ENCODE data around the gene NTSR1.

NTSR1 gene

DNA sequence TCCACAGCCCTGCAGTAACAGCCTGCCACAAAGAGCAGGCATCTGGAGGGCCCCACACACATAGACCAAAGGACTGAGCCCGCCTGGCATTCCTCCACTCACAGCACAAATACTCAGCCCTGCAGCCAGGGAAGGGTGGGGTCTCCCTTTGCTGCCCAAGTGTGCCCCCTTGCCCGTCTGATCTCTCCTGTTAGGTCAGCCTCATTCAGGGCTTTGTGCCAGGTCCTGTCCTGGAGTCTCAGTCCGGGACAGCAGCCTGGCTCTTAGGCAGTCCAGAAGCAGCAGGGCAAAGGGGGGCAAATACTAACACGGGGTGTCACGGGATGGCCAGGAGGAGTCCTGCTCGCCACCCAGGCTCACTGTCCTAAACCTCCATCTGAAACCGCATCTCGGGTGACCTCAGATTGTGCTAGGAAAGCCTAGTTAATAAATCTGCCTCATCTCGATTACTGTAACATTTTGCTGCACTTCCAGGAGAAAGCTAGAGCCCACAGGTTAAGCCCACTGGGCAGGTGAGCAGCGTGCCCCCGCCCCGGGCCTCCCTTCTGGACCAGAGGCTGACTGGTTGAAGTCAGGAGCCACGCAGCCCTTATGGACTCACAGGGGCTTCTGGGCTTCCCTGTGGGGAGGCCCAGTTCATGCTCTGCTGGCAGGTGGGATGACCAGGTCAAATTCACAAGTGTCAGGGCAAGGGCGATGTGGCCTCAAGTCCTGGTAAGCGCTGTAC, 92.8 kb downstream of the NTSR1 start:
- Histone ChIP-seq H3K27ac (ENCODE audit: low read depth, low read length) (no peak overlapping the region), H3K4me3 (ENCODE audit: low read length) (no peak overlapping the region), H3K9ac (ENCODE audit: low read length) (no peak overlapping the region)

GRCh38 chr20:62802026-62802712, 93.5 kb downstream of the NTSR1 start:
- peaks cover 10% of the 10 kb centered on the region for H3K4me1 ChIP-seq (ENCODE audit: control insufficient read depth, insufficient read depth, low read length)

More for the DNA sequence above, 92.8 kb downstream of the NTSR1 start:
- H3K36me3 ChIP-seq (ENCODE audit: control insufficient read depth, insufficient read depth, low read length) = peaks cover 18% of the 10 kb centered on the region
- no peaks in the 10 kb centered on the region for H3K27me3 ChIP-seq (ENCODE audit: control insufficient read depth, insufficient read depth, low read length)
- H3K4me1 ChIP-seq (ENCODE audit: control insufficient read depth, insufficient read depth, low read length) = peaks cover 12% of the 10 kb centered on the region

GRCh38 chr20:62804021-62804626, 95.5 kb downstream of the NTSR1 start:
- Histone ChIP-seq H3K27me3 (ENCODE audit: control insufficient read depth, insufficient read depth, low read length) (no peaks in the 10 kb centered on the region), H3K4me1 (ENCODE audit: control insufficient read depth, insufficient read depth, low read length) (peaks cover 6% of the 10 kb centered on the region), H3K27ac (ENCODE audit: low read depth, low read length) (peak overlapping the region; percentile 34), H3K36me3 (ENCODE audit: control insufficient read depth, insufficient read depth, low read length) (peaks cover 20% of the 10 kb centered on the region), H3K4me3 (ENCODE audit: low read length) (peak overlapping the region; percentile 50), H3K9ac (ENCODE audit: low read length) (no peak overlapping the region)

More at GRCh38 chr20:62802026-62802712, 93.5 kb downstream of the NTSR1 start:
- no peaks in the 10 kb centered on the region for H3K27me3 ChIP-seq (ENCODE audit: control insufficient read depth, insufficient read depth, low read length)
- peak overlapping the region; percentile 26 for H3K27ac ChIP-seq (ENCODE audit: low read depth, low read length)
- H3K36me3 ChIP-seq (ENCODE audit: control insufficient read depth, insufficient read depth, low read length) = peaks cover 18% of the 10 kb centered on the region
- no peak overlapping the region for H3K4me3 ChIP-seq (ENCODE audit: low read length)
- H3K9ac ChIP-seq (ENCODE audit: low read length) = no peak overlapping the region

- H3K9ac ChIP-seq (ENCODE audit: low read length) = peak within 1 kb of the TSS; percentile 78
- peaks cover 6% of the 10 kb centered on the region for H3K4me1 ChIP-seq (ENCODE audit: control insufficient read depth, insufficient read depth, low read length)
- H3K4me3 ChIP-seq (ENCODE audit: low read length) = peak within 1 kb of the TSS; percentile 90
- H3K27me3 ChIP-seq (ENCODE audit: control insufficient read depth, insufficient read depth, low read length) = no peaks in the 10 kb centered on the region
- peak within 1 kb of the TSS; percentile 80 for H3K27ac ChIP-seq (ENCODE audit: low read depth, low read length)
- peaks cover 22% of the 10 kb centered on the region for H3K36me3 ChIP-seq (ENCODE audit: control insufficient read depth, insufficient read depth, low read length)
Observed at GRCh38 chr20:62804627-62805154, 96.1 kb downstream of the NTSR1 start, which contains the start of gene OGFR. Gene OGFR (plus strand): TSS chr20:62804835. CDS start chr20:62804860, 25 bp downstream.

DNA sequence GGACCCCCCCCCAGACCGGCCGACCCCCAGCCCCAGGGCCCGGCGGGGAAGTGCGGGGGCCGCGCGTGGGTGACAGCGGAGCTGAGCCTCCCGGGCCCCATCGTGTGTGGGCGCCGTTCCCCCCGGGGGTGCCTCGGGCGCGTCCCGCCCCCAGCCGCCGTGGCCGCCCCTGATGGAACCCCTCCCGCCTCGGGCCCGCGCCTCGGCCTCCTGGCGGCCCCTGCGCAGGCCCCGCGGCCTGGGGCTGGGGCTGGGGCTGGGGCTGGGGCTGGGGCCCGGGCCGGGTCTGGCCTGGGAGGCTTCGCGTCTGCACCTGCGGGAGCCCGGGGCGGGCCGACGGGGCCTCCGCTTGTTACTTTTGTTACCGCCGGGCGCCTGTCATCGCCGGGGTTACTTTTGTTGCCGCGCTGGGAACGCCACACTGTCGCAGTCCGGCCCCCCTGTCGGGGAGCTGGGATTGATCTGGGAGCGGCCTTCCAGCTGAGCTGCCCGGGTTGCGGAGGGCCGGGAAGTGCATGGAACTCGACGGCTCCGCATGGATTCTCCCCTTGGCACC, 96.6 kb downstream of the NTSR1 start:
- peak overlapping the region; percentile 58 for H3K9ac ChIP-seq (ENCODE audit: low read length)
- peak overlapping the region; percentile 90 for H3K4me3 ChIP-seq (ENCODE audit: low read length)
- H3K4me1 ChIP-seq (ENCODE audit: control insufficient read depth, insufficient read depth, low read length) = peaks cover 6% of the 10 kb centered on the region
- H3K36me3 ChIP-seq (ENCODE audit: control insufficient read depth, insufficient read depth, low read length) = peaks cover 24% of the 10 kb centered on the region
- H3K27ac ChIP-seq (ENCODE audit: low read depth, low read length) = peak overlapping the region; percentile 80
- H3K27me3 ChIP-seq (ENCODE audit: control insufficient read depth, insufficient read depth, low read length) = no peaks in the 10 kb centered on the region

DNA sequence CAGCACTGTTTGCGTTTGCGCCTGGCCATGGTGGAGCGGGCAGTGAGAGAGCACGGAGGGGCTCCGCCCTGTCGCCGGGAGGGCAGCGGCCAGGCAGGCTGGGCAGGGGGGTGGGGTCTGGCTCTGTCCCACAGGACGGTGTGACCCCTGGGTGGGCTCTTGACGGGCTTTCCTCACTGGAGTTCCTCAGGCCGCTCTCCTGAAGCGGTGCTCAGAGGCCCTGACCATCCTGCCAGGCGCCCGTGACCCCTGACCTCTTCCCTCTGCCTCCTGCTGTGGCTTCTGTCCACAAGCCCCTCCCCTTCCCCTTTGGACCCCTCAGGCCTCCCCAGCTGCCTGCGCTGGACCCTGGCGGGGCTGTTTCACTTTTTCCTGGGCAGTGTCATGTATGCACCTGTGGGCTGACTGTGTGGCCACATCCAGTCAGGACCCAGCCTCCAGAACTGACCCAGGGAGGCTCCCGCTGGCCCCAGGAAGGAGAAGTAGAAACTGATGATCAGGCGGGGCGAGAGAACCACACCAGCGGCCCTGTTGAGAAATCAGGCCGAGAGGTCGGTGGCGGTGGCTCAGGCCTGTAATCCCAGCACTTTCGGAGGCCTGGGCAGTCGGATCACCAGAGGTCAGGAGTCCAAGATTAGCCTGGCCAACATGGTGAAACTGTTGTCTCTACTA, 97.2 kb downstream of the NTSR1 start:
- Histone ChIP-seq H3K9ac (ENCODE audit: low read length) (peak overlapping the region; percentile 58), H3K4me1 (ENCODE audit: control insufficient read depth, insufficient read depth, low read length) (peaks cover 6% of the 10 kb centered on the region)

DNA sequence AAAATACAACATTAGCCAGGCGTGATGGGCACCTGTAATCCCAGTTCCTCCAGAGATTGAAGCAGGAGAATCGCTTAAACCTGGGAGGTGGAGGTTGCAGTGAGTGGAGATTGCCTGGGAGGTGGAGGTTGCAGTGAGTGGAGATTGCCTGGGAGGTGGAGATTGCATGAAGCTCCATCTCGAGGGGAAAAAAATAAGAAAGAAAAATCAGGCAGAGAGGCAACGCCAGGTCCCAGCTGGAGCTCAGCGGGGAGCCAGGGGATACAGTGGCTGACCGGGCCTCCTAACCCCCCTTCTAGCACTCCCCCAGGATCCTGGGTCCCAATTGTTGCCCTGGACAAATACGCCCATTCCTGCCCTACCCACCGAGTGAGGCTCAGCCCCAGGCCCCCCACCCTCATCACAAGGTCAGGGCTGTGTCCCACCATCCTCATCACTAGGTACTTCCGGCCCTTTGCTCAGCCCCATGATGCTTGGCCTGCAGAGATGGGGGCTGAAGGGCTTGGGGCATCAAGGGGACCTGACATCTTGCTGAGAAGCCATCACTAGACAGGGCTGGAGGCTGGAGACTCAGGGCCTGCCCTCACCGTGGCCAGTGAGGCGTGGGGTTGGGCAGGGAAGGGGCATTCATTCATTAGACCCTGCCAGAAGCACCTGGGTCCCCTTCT, 97.9 kb downstream of the NTSR1 start:
- H3K27me3 ChIP-seq (ENCODE audit: control insufficient read depth, insufficient read depth, low read length) = no peaks in the 10 kb centered on the region
- no peak overlapping the region for H3K9ac ChIP-seq (ENCODE audit: low read length)
- H3K36me3 ChIP-seq (ENCODE audit: control insufficient read depth, insufficient read depth, low read length) = peaks cover 29% of the 10 kb centered on the region
- peaks cover 6% of the 10 kb centered on the region for H3K4me1 ChIP-seq (ENCODE audit: control insufficient read depth, insufficient read depth, low read length)
- H3K27ac ChIP-seq (ENCODE audit: low read depth, low read length) = no peak overlapping the region
- H3K4me3 ChIP-seq (ENCODE audit: low read length) = peak overlapping the region; percentile 80

More for the DNA sequence above, 97.2 kb downstream of the NTSR1 start:
- peaks cover 29% of the 10 kb centered on the region for H3K36me3 ChIP-seq (ENCODE audit: control insufficient read depth, insufficient read depth, low read length)
- no peaks in the 10 kb centered on the region for H3K27me3 ChIP-seq (ENCODE audit: control insufficient read depth, insufficient read depth, low read length)
- peak overlapping the region; percentile 80 for H3K4me3 ChIP-seq (ENCODE audit: low read length)
- H3K27ac ChIP-seq (ENCODE audit: low read depth, low read length) = peak overlapping the region; percentile 41

DNA sequence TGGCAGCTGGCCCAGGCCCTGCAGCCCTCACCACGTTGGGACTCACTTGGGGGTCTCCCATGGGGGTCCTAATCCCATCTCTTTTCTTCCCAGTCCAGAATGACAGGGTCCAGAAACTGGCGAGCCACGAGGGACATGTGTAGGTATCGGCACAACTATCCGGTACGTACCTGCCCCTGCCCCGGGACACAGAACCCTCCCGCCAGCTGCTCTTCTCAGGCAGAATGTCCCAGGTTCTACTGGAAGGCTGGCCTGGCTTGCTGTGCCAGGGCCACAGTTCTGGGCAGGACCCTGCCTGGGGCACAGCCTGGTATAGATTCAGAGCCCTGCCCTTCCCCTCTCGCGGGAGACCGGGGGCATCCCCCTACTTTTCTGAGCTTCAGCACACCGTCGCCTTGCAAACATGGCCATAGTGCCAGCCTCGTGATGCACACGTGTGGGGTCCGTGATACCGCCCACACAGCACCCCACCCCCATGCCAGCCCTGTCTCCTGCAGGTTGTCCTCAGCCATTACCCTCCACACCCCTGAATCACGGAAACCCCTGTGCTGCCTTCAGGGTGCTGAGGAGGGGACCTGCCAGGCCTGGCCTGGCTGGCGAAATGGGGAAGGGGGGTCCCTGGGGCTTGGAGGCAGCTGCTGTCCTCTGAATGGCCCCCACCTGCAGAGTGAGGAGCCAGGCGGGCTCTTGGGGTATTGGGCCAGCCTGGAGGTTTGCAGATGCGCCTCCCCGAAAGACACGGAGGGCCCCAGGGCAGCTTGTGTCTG, 99.0 kb downstream of the NTSR1 start:
- no peaks in the 10 kb centered on the region for H3K27me3 ChIP-seq (ENCODE audit: control insufficient read depth, insufficient read depth, low read length)

GRCh38 chr20:62808211-62808865, 99.7 kb downstream of the NTSR1 start:
- Histone ChIP-seq H3K27me3 (ENCODE audit: control insufficient read depth, insufficient read depth, low read length) (no peaks in the 10 kb centered on the region), H3K9ac (ENCODE audit: low read length) (no peak overlapping the region), H3K4me1 (ENCODE audit: control insufficient read depth, insufficient read depth, low read length) (peaks cover 6% of the 10 kb centered on the region), H3K36me3 (ENCODE audit: control insufficient read depth, insufficient read depth, low read length) (peaks cover 33% of the 10 kb centered on the region), H3K27ac (ENCODE audit: low read depth, low read length) (no peak overlapping the region), H3K4me3 (ENCODE audit: low read length) (no peak overlapping the region)

More for the DNA sequence above, 99.0 kb downstream of the NTSR1 start:
- Histone ChIP-seq H3K27ac (ENCODE audit: low read depth, low read length) (no peak overlapping the region), H3K36me3 (ENCODE audit: control insufficient read depth, insufficient read depth, low read length) (peaks cover 33% of the 10 kb centered on the region), H3K4me3 (ENCODE audit: low read length) (no peak overlapping the region), H3K9ac (ENCODE audit: low read length) (no peak overlapping the region), H3K4me1 (ENCODE audit: control insufficient read depth, insufficient read depth, low read length) (peaks cover 6% of the 10 kb centered on the region)

DNA sequence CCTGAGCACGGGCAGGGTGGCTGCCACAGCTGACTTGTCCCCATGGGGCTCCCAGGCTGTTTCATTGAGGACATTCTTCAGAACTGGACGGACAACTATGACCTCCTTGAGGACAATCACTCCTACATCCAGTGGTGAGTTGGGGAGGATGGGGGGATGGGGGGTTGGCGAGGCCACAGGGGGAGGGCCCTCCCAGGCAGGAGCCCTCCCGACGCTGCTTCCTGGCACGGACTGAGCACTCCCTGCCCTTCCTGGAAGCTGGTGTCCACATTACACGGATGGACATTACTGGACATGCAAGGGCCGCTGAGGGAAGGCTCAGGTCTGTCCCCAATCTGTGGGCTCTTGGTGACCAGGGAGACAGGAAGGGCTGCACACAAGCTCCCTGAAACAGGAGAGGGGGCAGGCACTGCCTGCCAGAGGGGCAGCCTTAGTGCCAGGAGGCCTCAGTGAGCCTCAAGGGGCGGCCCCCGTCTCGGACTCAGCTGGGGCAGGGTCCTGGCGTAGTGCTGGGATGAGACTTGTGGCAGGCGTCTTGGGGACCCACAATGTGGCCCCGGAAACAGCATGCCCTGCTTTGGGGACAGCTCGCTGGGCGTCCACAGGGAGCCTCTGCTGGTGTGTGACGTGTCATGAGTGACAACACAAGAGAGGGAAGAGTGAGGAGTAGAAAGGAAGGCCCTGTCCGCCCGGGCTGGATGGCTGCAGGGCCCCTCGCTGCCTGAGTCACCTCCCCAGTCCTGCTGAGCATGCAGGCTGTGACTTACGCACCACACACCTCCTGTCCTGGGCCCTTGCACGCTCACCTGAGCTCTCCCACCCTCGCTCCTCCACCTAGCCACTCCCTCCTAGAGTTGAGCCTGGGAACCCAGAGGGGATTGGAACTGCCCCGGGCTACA, 101.1 kb downstream of the NTSR1 start:
- Histone ChIP-seq H3K27ac (ENCODE audit: low read depth, low read length) (no peak overlapping the region), H3K36me3 (ENCODE audit: control insufficient read depth, insufficient read depth, low read length) (peaks cover 33% of the 10 kb centered on the region), H3K9ac (ENCODE audit: low read length) (no peak overlapping the region), H3K4me3 (ENCODE audit: low read length) (no peak overlapping the region), H3K27me3 (ENCODE audit: control insufficient read depth, insufficient read depth, low read length) (no peaks in the 10 kb centered on the region), H3K4me1 (ENCODE audit: control insufficient read depth, insufficient read depth, low read length) (peaks cover 6% of the 10 kb centered on the region)
